Spleen (tissue), 7 donors: ENCODE measurements around the gene IL3RA.

Experiments used
- CTCF ChIP-seq, 11 experiments: fragments of 200-600 bp in 7 of 11; fragments of 450-650 bp in 4 of 11; sonication (generic) in 4 of 11; IDR thresholded peaks in 8 of 11; conservative IDR thresholded peaks in 3 of 11; 1 replicate in 7 of 11; 2 replicates in 4 of 11; pipeline versions ENCODE4 v1.4.0 to v1.8.0; 2016 to 2021; ENCODE audit warnings: antibody characterized with exemption in 11 of 11, inconsistent platforms in 4 of 11, mild to moderate bottlenecking in 1 of 11
- POLR2A ChIP-seq, 3 donors: fragments of 450-650 bp; IDR thresholded peaks; one replicate each; pipeline ENCODE4 v1.5.1; 2017; ENCODE audit warnings: antibody characterized with exemption in 3 of 3, mild to moderate bottlenecking in 1 of 3
- POLR2AphosphoS5 ChIP-seq, 3 donors: sonication (generic); formaldehyde crosslinking; IDR thresholded peaks; one replicate each; pipeline ENCODE4 v1.5.1; 2017; ENCODE audit warnings: antibody characterized with exemption in 3 of 3
- donor health status: DM: no; HTN: no; CAD: no; lungs with moderate emphysema.
- donor health status: DM: no; HTN: no; CAD: no.
- donor health status: DM: no; HTN: no; CAD: no.

- TF ChIP-seq CTCF (IDR thresholded peaks at IDR 0.05 in 8 of 11, conservative IDR thresholded peaks at IDR 0.05 in 3 of 11) (no peak), POLR2A (IDR thresholded peaks at IDR 0.05) (no peak), POLR2AphosphoS5 (IDR thresholded peaks at IDR 0.05) (peak in 2 of 3 donors; percentile 54 to 64)
These were observed 44.2 kb downstream of the IL3RA start for GRCh38 chrX:1380672-1381233.
